Osteoblast (primary cell): ENCODE results near the gene EFCAB10. TPM values are rescaled to one million over a fixed set of nuclear protein-coding genes. Genes with fewer than 3 reads are reported as not detected.
"Not testable (repeated sequence)": the region's sequence is repeated elsewhere in the genome, so short reads cannot be mapped to it uniquely, and the experiment has no call there.

Source experiments
- DNase-seq: peaks from one replicate; pipeline ENCODE4 v3.0.0; 2011; ENCODE audit warnings: low spot score, mixed read lengths; ENCODE audit not compliant: insufficient read length; ENCODE audit errors: missing footprints
- H2AFZ ChIP-seq: 2 replicates; pipeline ENCODE4 v1.6.0; 2011; ENCODE audit warnings: mild to moderate bottlenecking, low read length
- H3K27ac ChIP-seq: 2 replicates; pipeline ENCODE4 v1.5.1; 2011; ENCODE audit warnings: mild to moderate bottlenecking, low read depth, low read length, moderate library complexity
- H3K27me3 ChIP-seq: 2 replicates; pipeline ENCODE4 v1.6.0; 2012; ENCODE audit warnings: mild to moderate bottlenecking, control low read depth, inconsistent platforms, low read length, moderate library complexity; ENCODE audit not compliant: insufficient read depth
- H3K36me3 ChIP-seq: 2 replicates; pipeline ENCODE4 v1.5.1; 2011; ENCODE audit warnings: mild to moderate bottlenecking, low read length, control low read depth, moderate library complexity; ENCODE audit not compliant: insufficient read depth
- H3K4me1 ChIP-seq: 2 replicates; pipeline ENCODE4 v1.5.1; 2011; ENCODE audit warnings: mild to moderate bottlenecking, low read length, control low read depth, moderate library complexity; ENCODE audit not compliant: insufficient read depth
- H3K4me2 ChIP-seq: 2 replicates; pipeline ENCODE4 v1.6.0; 2011; ENCODE audit warnings: mild to moderate bottlenecking, low read length; ENCODE audit not compliant: insufficient read depth
- H3K4me3 ChIP-seq: fragments of 200-600 bp; sonication (generic); 3 replicates; pipeline ENCODE4 v1.5.1; 2012; ENCODE audit warnings: mild to moderate bottlenecking, low read length, inconsistent platforms; ENCODE audit not compliant: insufficient read depth
- H3K79me2 ChIP-seq: 2 replicates; pipeline ENCODE4 v1.6.0; 2012; ENCODE audit warnings: mild to moderate bottlenecking, low read length, control low read depth, inconsistent platforms; ENCODE audit not compliant: insufficient read depth
- H3K9me3 ChIP-seq: 2 replicates; pipeline ENCODE4 v1.5.1; 2011; ENCODE audit warnings: low read depth, low read length, control low read depth
- H4K20me1 ChIP-seq: 2 replicates; pipeline ENCODE4 v1.6.0; 2012; ENCODE audit warnings: mild to moderate bottlenecking, low read length, control low read depth; ENCODE audit not compliant: insufficient read depth
- CTCF ChIP-seq: IDR thresholded peaks from 2 replicates; pipeline ENCODE4 v1.5.1; 2011; ENCODE audit warnings: mild to moderate bottlenecking, low read depth, low read length, moderate library complexity; ENCODE audit errors: extremely low read depth
- total RNA-seq: library from RNA; depleted of rRNA; stranded (reverse); fragments of >200 nt; gene quantifications from 2 replicates; pipeline ENCODE4 v1.2.3, GENCODE V29; 2012

The EFCAB10 gene
- total RNA-seq, 1 donor, result not detected

GRCh38 chr7:105530546-105530945 is 50.7 kb downstream of the EFCAB10 start:
- peaks cover 17% of the 10 kb centered on the region for H3K4me1 ChIP-seq
- H3K4me2 ChIP-seq, result no peak overlapping the region
- no peak for DNase-seq
- no peaks in the 10 kb centered on the region for H3K9me3 ChIP-seq
- H3K4me3 ChIP-seq, result no peak overlapping the region
- no peak overlapping the region for H3K27ac ChIP-seq
- no peak overlapping the region for H2AFZ ChIP-seq
- peaks cover 11% of the 10 kb centered on the region for H3K36me3 ChIP-seq
- H3K79me2 ChIP-seq, result peaks cover 33% of the 10 kb centered on the region
- no peak for TF ChIP-seq CTCF
- H3K27me3 ChIP-seq, result no peaks in the 10 kb centered on the region
- H4K20me1 ChIP-seq, result peaks cover 7% of the 10 kb centered on the region

- Histone ChIP-seq H3K27ac (no peak overlapping the region), H3K4me1 (peaks cover 17% of the 10 kb centered on the region), H3K27me3 (no peaks in the 10 kb centered on the region), H3K36me3 (peaks cover 10% of the 10 kb centered on the region), H3K4me3 (no peak overlapping the region), H3K79me2 (peaks cover 29% of the 10 kb centered on the region), H3K9me3 (no peaks in the 10 kb centered on the region), H3K4me2 (no peak overlapping the region), H4K20me1 (peaks cover 3% of the 10 kb centered on the region), H2AFZ (no peak overlapping the region)
- TF ChIP-seq CTCF, result no peak
- no peak for DNase-seq
These were observed 51.2 kb downstream of the EFCAB10 start for GRCh38 chr7:105530126-105530525.

- H2AFZ ChIP-seq, H3K36me3 ChIP-seq, H3K4me2 ChIP-seq, H3K27ac ChIP-seq, H3K27me3 ChIP-seq, H3K4me3 ChIP-seq, H3K4me1 ChIP-seq, H3K79me2 ChIP-seq, H4K20me1 ChIP-seq, DNase-seq, H3K9me3 ChIP-seq: not testable (repeated sequence)
These were observed 53.6 kb downstream of the EFCAB10 start for GRCh38 chr7:105527737-105528136.

GRCh38 chr7:105524840-105525239 is 56.5 kb downstream of the EFCAB10 start:
- Histone ChIP-seq H3K4me1 (peaks cover 13% of the 10 kb centered on the region), H4K20me1 (no peaks in the 10 kb centered on the region), H3K27me3 (no peaks in the 10 kb centered on the region), H3K36me3 (peaks cover under 1% of the 10 kb centered on the region), H3K9me3 (no peaks in the 10 kb centered on the region), H2AFZ (no peak overlapping the region), H3K4me2 (no peak overlapping the region), H3K79me2 (peaks cover 4% of the 10 kb centered on the region), H3K27ac (no peak overlapping the region), H3K4me3 (no peak overlapping the region)
- TF ChIP-seq CTCF, result no peak
- DNase-seq, result no peak

- not testable (repeated sequence) for H3K4me3 ChIP-seq, DNase-seq, H3K27ac ChIP-seq, H2AFZ ChIP-seq, H3K4me2 ChIP-seq, H3K79me2 ChIP-seq, H3K9me3 ChIP-seq, H3K36me3 ChIP-seq, H3K27me3 ChIP-seq, H4K20me1 ChIP-seq
- H3K4me1 ChIP-seq, result peaks cover 13% of the 10 kb centered on the region
These were observed 56.9 kb downstream of the EFCAB10 start for GRCh38 chr7:105524423-105524822.
